GM12878 (cell line): ENCODE measurements around the gene SCN3B. TPM values are rescaled to one million over a fixed set of nuclear protein-coding genes. Genes with fewer than 3 reads are reported as not detected.

Experiments
- ATAC-seq: fragments of 200-7000 bp; cut with Tn5 transposase; 3 replicates; pipeline ENCODE4 v1.9.1; 2020; ENCODE audit warnings: mild to moderate bottlenecking, moderate library complexity
- BruUV-seq: library from RNA; stranded (reverse); fragments of 400-500 nt; replicated peaks from 2 replicates; lab custom pipeline; 2021; lab: Mats Ljungman, UMichigan
- CTCF ChIA-PET: fragments of 300-600 bp; sonication (Branson Sonifier 250); formaldehyde crosslinking; extraction: SDS; loops from one replicate; lab custom pipeline; 2021; ENCODE audit warnings: inconsistent platforms; lab: Yijun Ruan, JAX
- POLR2A ChIA-PET: fragments of 350-600 bp; formaldehyde crosslinking; extraction: SDS; loops from one replicate; lab custom pipeline; 2021; ENCODE audit warnings: inconsistent platforms; lab: Charles Lee
- RAD21 ChIA-PET: fragments of 300-600 bp; sonication (Branson Sonifier 250); formaldehyde crosslinking; loops from one replicate; lab custom pipeline; 2023; ENCODE audit warnings: antibody characterized with exemption; ENCODE audit not compliant: unreplicated experiment; lab: Charles Lee
- SMC1A ChIA-PET: fragments of 300-600 bp; sonication (Branson Sonifier 250); formaldehyde crosslinking; loops from one replicate; lab custom pipeline; 2023; ENCODE audit not compliant: unreplicated experiment, uncharacterized antibody; lab: Charles Lee
- DNase-seq: peaks from one replicate; pipeline ENCODE4 v3.0.0-alpha.2; 2011; ENCODE audit warnings: low read depth, low spot score
- FAIRE-seq: peaks from 3 replicates; lab custom pipeline; 2011; peaks lifted over from hg19 to GRCh38; lab: Jason Lieb, UNC
- H2AFZ ChIP-seq: 2 replicates; pipeline ENCODE4 v1.6.0; 2011; ENCODE audit warnings: low read depth, low read length, control low read depth; ENCODE audit not compliant: control insufficient read depth
- H3K27ac ChIP-seq: 2 replicates; pipeline ENCODE4 v1.5.1; 2011; ENCODE audit warnings: control low read depth; ENCODE audit not compliant: control insufficient read depth, insufficient read depth
- H3K27me3 ChIP-seq, 2 experiments: replicated peaks in 1 of 2; 2 replicates each; pipeline versions ENCODE4 v1.6.0 to v1.6.1; 2011; ENCODE audit warnings: low read length in 1 of 2; ENCODE audit not compliant: control insufficient read depth in 2 of 2, insufficient read depth in 2 of 2
- H3K36me3 ChIP-seq, 2 experiments: 2 replicates each; pipeline ENCODE4 v1.5.1; 2011; ENCODE audit warnings: low read length in 1 of 2; ENCODE audit not compliant: control insufficient read depth in 2 of 2, insufficient read depth in 2 of 2
- H3K4me1 ChIP-seq: 2 replicates; pipeline ENCODE4 v1.6.1; 2011; ENCODE audit warnings: mild to moderate bottlenecking, low read length, moderate library complexity, mixed read lengths; ENCODE audit not compliant: control insufficient read depth, insufficient read depth
- H3K4me2 ChIP-seq: 2 replicates; pipeline ENCODE4 v1.6.0; 2011; ENCODE audit warnings: control low read depth; ENCODE audit not compliant: control insufficient read depth, insufficient read depth
- H3K4me3 ChIP-seq: fragments of 200-600 bp; sonication (generic); 2 replicates; pipeline ENCODE4 v1.5.1; 2016
- H3K79me2 ChIP-seq: 2 replicates; pipeline ENCODE4 v1.6.0; 2011; ENCODE audit warnings: low read length; ENCODE audit not compliant: control insufficient read depth, insufficient read depth
- H3K9ac ChIP-seq: 2 replicates; pipeline ENCODE4 v1.8.0; 2011; ENCODE audit warnings: low read length, control low read depth, mixed read lengths; ENCODE audit not compliant: control insufficient read depth, insufficient read depth
- H3K9me3 ChIP-seq: replicated peaks from 3 replicates; pipeline ENCODE4 v1.5.1; 2011; ENCODE audit warnings: mild to moderate bottlenecking, low read length; ENCODE audit not compliant: control insufficient read depth, insufficient read depth
- H4K20me1 ChIP-seq: 2 replicates; pipeline ENCODE4 v1.6.0; 2011; ENCODE audit not compliant: control insufficient read depth, insufficient read depth
- EED ChIP-seq: sonication (generic); IDR thresholded peaks from 2 replicates; pipeline ENCODE4 v1.6.1; 2016; ENCODE audit warnings: antibody characterized with exemption, low read depth
- MLLT1 ChIP-seq: fragments of 450-650 bp; IDR thresholded peaks from 2 replicates; pipeline ENCODE4 v1.6.1; 2016; ENCODE audit warnings: mild to moderate bottlenecking
- MYC ChIP-seq: IDR thresholded peaks from 2 replicates; pipeline ENCODE4 v1.6.1; 2011; ENCODE audit warnings: mild to moderate bottlenecking, low read length, moderate library complexity, inconsistent platforms; ENCODE audit not compliant: insufficient read depth, insufficient replicate concordance, insufficient read length, severe bottlenecking
- SPI1 ChIP-seq: IDR thresholded peaks from 2 replicates; pipeline ENCODE4 v1.6.1; 2011; ENCODE audit warnings: low read depth, mild to moderate bottlenecking, low read length, moderate library complexity, borderline replicate concordance; ENCODE audit not compliant: insufficient read depth
- TCF12 ChIP-seq: IDR thresholded peaks from 2 replicates; pipeline ENCODE4 v1.6.1; 2011; ENCODE audit warnings: low read depth, mild to moderate bottlenecking, low read length
- ZBTB33 ChIP-seq: fragments of 450-650 bp; IDR thresholded peaks from 2 replicates; pipeline ENCODE4 v1.6.1; 2017; ENCODE audit warnings: mild to moderate bottlenecking
- WGBS: methylation state at CpG from one replicate; pipeline ENCODE4 v1.1.6; 2016; ENCODE audit warnings: low lambda C conversion rate; ENCODE audit not compliant: insufficient replicate concordance, insufficient coverage; ENCODE audit errors: missing lambda C conversion rate; 5-methylcytosine and 5-hydroxymethylcytosine counted together
- in situ Hi-C: fragments of 300-500 bp; cut with MboI; formaldehyde crosslinking; loops from 9 replicates; pipeline ENCODE4 v1.14.3; 2018; ENCODE audit warnings: mixed read lengths
- intact Hi-C: fragments of 100-400 bp; cut with micrococcal nuclease; formaldehyde crosslinking; loops from one replicate; pipeline ENCODE4 v1.14.2; 2022; ENCODE audit not compliant: unreplicated experiment
- polyA plus RNA-seq, 11 experiments: library from polyadenylated mRNA; depleted of rRNA in 4 of 11; unstranded in 6 of 11; stranded (reverse) in 5 of 11; fragments of >200 nt; fragmentation: Nextera tagmentation in 4 of 11; fragmentation: Illumina TruSeq in 1 of 11; extraction: Ambion mirVana in 4 of 11; extraction: Trizol in 1 of 11; gene quantifications; 1 replicate in 1 of 11; 2 replicates in 10 of 11; pipeline versions ENCODE4 v1.2.1 to v1.2.3, GENCODE V29; 2011 to 2016; ENCODE audit warnings: inconsistent platforms in 2 of 11, missing spikeins in 2 of 11, low read depth in 1 of 11
- total RNA-seq, 4 experiments: library from RNA; depleted of rRNA in 3 of 4; stranded (reverse); fragments of >200 nt in 3 of 4; fragmentation: Illumina TruSeq in 1 of 4; extraction: Trizol in 1 of 4; gene quantifications; 2 replicates each; pipeline versions ENCODE4 v1.2.1 to v1.2.3, GENCODE V29; 2013 to 2021

Gene SCN3B
- total and polyA plus RNA-seq, 10 of the 15 experiments (the other 5 are each of a cell fraction or from before 2014, with no cell fraction given) = 0.01 to 0.12 (median 0.09) TPM; not detected in 7

GRCh38 chr11:123645286-123645975, 9.0 kb downstream of the SCN3B start:
- BruUV-seq = no TSS peak
- WGBS = 14% methylated on average over 12 of the region's 12 CpGs
- H3K9me3 ChIP-seq = no peaks in the 10 kb centered on the region
- DNase-seq = no peak
- in situ Hi-C loops = no loop called here
- TF ChIP-seq MYC (no peak), ZBTB33 (no peak), MLLT1 (no peak), EED (no peak), SPI1 (no peak), TCF12 (no peak)
- peaks cover 0 to under 1% of the 10 kb centered on the region in 2 experiments; a peak in 1 of 4 replicates for H3K27me3 ChIP-seq
- CTCF ChIA-PET = interaction anchor here (2.6 to 3.1 kb wide), 2 partner anchors 62 to 65 kb away, joined by 10 to 34 read pairs; no protein-coding TSS in a partner anchor
- no peaks in the 10 kb centered on the region for H3K36me3 ChIP-seq
- no peak overlapping the region for H3K4me3 ChIP-seq
- no peaks in the 10 kb centered on the region for H3K79me2 ChIP-seq
- H3K4me1 ChIP-seq = no peaks in the 10 kb centered on the region
- no peak for FAIRE-seq
- POLR2A ChIA-PET = no interaction called here
- no peak overlapping the region for H3K27ac ChIP-seq
- no peak overlapping the region for H2AFZ ChIP-seq
- no peak overlapping the region for H3K9ac ChIP-seq
- SMC1A ChIA-PET = interaction anchor here (0.8 kb wide), 1 partner anchor 10 kb away, joined by 3 read pairs; no protein-coding TSS in a partner anchor
- ATAC-seq = no peak
- intact Hi-C loops = no loop called here
- H4K20me1 ChIP-seq = no peaks in the 10 kb centered on the region
- no peak overlapping the region for H3K4me2 ChIP-seq
- RAD21 ChIA-PET = no interaction called here
